Glutamatergic neuron (in vitro differentiated cells): ENCODE results near the gene C1QB. TPM values are rescaled to one million over a fixed set of nuclear protein-coding genes. Genes with fewer than 3 reads are reported as not detected.

ENCODE experiments used
- DNase-seq: peaks from one replicate; pipeline ENCODE4 v3.0.0; 2022
- H3K27ac Mint-ChIP-seq: one replicate; pipeline ENCODE4 v1.8.0; 2020; ENCODE audit warnings: mild to moderate bottlenecking, mixed read lengths, inconsistent platforms; ENCODE audit not compliant: unreplicated experiment
- H3K27me3 Mint-ChIP-seq: one replicate; pipeline ENCODE4 v1.8.0; 2020; ENCODE audit warnings: mild to moderate bottlenecking, moderate library complexity, mixed read lengths, inconsistent platforms; ENCODE audit not compliant: unreplicated experiment
- H3K36me3 Mint-ChIP-seq: one replicate; pipeline ENCODE4 v1.8.0; 2020; ENCODE audit warnings: mild to moderate bottlenecking, mixed read lengths, inconsistent platforms; ENCODE audit not compliant: unreplicated experiment
- H3K4me1 Mint-ChIP-seq: one replicate; pipeline ENCODE4 v1.8.0; 2020; ENCODE audit warnings: mild to moderate bottlenecking, low read depth, mixed read lengths, inconsistent platforms; ENCODE audit not compliant: unreplicated experiment
- H3K4me3 Mint-ChIP-seq: one replicate; pipeline ENCODE4 v1.8.0; 2020; ENCODE audit warnings: mild to moderate bottlenecking, mixed read lengths, inconsistent platforms; ENCODE audit not compliant: unreplicated experiment
- H3K9me3 Mint-ChIP-seq: one replicate; pipeline ENCODE4 v1.8.0; 2020; ENCODE audit warnings: mild to moderate bottlenecking, moderate library complexity, mixed read lengths, inconsistent platforms; ENCODE audit not compliant: unreplicated experiment
- CTCF ChIP-seq: fragments of 200-600 bp; sonication (generic); IDR thresholded peaks from one replicate; pipeline ENCODE4 v1.5.0; 2021; ENCODE audit not compliant: partially characterized antibody, unreplicated experiment
- total RNA-seq: library from RNA; stranded (reverse); fragmentation: NEBNext Ultra II Directional; extraction: Animal tissue kit (Norgen Biotek cat#: 25700); gene quantifications from one replicate; pipeline ENCODE4 v1.2.1, GENCODE V29; 2021; ENCODE audit not compliant: unreplicated experiment

C1QB gene
- total RNA-seq, 1 donor from 2014 or later, result not detected

- no peak for DNase-seq
- Mint-ChIP-seq H3K4me1 (peaks cover 35% of the 10 kb centered on the region), H3K27me3 (peaks cover 14% of the 10 kb centered on the region), H3K4me3 (no peak overlapping the region), H3K36me3 (no peaks in the 10 kb centered on the region), H3K27ac (peak overlapping the region; percentile 99), H3K9me3 (peaks cover 22% of the 10 kb centered on the region)
- TF ChIP-seq CTCF, result no peak
These were observed 41.5 kb upstream of the C1QB start for GRCh38 chr1:22611530-22611947.

GRCh38 chr1:22612671-22613571 lies 40.1 kb upstream of the C1QB start:
- Mint-ChIP-seq H3K9me3 (peaks cover 23% of the 10 kb centered on the region), H3K27me3 (peaks cover 19% of the 10 kb centered on the region), H3K4me1 (peaks cover 41% of the 10 kb centered on the region), H3K4me3 (peak overlapping the region; percentile 71), H3K36me3 (no peaks in the 10 kb centered on the region), H3K27ac (peak overlapping the region; percentile 99)
- peak; percentile 76 for DNase-seq
- no peak for TF ChIP-seq CTCF

GRCh38 chr1:22613572-22613918 lies 39.5 kb upstream of the C1QB start:
- peaks cover 38% of the 10 kb centered on the region for H3K4me1 Mint-ChIP-seq
- no peak for TF ChIP-seq CTCF
- H3K27ac Mint-ChIP-seq, result peak overlapping the region; percentile 99
- H3K9me3 Mint-ChIP-seq, result peaks cover 21% of the 10 kb centered on the region
- H3K36me3 Mint-ChIP-seq, result no peaks in the 10 kb centered on the region
- H3K4me3 Mint-ChIP-seq, result peak overlapping the region; percentile 71
- no peak for DNase-seq
- peaks cover 19% of the 10 kb centered on the region for H3K27me3 Mint-ChIP-seq

- Mint-ChIP-seq H3K27ac (peak overlapping the region; percentile 99), H3K36me3 (no peaks in the 10 kb centered on the region), H3K4me1 (peaks cover 36% of the 10 kb centered on the region), H3K27me3 (peaks cover 19% of the 10 kb centered on the region), H3K9me3 (peaks cover 21% of the 10 kb centered on the region), H3K4me3 (peak overlapping the region; percentile 71)
- peak; percentile 66 for DNase-seq
- TF ChIP-seq CTCF, result no peak
These were observed 39.1 kb upstream of the C1QB start for GRCh38 chr1:22613951-22614350.

- Mint-ChIP-seq H3K9me3 (peaks cover 21% of the 10 kb centered on the region), H3K27ac (no peak overlapping the region), H3K36me3 (no peaks in the 10 kb centered on the region), H3K27me3 (peaks cover 19% of the 10 kb centered on the region), H3K4me3 (no peak overlapping the region), H3K4me1 (peaks cover 41% of the 10 kb centered on the region)
- no peak for DNase-seq
- TF ChIP-seq CTCF, result no peak
These were observed 37.1 kb upstream of the C1QB start for GRCh38 chr1:22615886-22616285.
